ENCODE measurements around the gene PRKCE.
"Not testable (repeated sequence)": the region's sequence is repeated elsewhere in the genome, so short reads cannot be mapped to it uniquely, and the experiment has no call there.

PRKCE gene

DNA sequence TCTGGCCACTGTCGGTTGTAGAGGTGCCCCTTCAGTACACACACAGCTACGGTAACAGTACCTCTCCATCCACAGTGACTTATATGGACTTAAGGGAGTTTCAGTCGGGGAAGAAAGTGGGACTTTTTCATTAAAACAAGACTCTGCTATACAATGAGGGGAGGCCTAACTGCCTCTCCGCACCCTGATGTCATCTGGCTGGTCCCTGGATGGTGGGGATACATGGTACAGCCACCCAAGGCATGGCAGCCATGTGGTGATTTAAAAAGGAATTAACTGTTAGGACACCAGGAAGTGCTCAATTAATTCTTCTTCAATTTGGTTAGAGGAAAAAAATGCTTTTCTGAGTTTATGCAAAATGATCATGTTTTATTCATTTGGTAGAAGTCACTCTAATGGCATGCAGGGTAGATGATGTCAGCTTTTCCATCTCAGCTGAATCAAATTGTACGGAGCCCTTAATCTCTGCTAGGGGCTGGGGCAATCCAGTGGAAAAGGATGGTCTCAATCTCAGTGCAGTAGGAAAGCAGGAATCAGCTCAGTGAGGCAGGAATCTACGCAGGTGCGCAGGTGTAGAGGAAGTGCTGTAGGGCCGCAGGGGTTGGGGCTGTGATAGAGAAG, 243.9 kb downstream of the PRKCE start:
- DNase-seq = no peak

DNA sequence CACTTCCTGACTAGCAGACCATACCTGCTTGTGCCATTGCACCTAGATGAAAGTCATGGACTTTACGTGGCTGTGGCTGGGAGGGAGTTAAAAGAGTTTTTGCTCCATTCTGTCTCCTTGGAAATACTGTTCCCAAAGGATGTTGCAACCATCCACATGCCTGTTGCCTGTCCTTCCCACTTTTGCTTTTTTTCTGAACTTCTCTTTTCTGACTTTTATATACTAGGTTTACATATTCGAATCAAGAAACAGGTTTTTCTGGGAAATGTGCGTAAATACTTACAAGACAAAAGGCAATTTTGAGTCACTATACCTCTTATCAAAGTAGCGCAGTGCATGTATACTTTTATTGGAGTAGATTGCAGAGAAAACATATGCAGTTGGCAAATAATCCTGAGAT, 244.8 kb downstream of the PRKCE start:
- DNase-seq = no peak

DNA sequence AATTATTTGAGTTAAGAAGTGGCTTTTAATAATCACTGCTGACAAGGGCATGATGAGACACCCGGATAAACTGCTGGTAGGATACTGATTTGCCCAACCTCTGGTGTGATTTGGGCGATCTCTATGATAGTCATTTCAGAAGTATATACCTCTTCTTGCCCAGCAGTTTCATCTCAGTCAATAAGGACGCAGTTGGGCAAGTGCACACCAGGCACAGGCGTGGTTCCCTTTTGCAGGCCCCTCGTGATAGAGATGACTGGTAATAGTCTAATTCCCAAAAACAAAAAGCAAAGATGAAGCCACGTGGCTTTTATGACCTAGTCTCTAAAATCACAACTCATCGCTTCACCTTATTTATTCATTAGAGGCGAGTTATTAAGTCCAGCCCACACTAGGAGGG, 246.4 kb downstream of the PRKCE start:
- no peak for DNase-seq

DNA sequence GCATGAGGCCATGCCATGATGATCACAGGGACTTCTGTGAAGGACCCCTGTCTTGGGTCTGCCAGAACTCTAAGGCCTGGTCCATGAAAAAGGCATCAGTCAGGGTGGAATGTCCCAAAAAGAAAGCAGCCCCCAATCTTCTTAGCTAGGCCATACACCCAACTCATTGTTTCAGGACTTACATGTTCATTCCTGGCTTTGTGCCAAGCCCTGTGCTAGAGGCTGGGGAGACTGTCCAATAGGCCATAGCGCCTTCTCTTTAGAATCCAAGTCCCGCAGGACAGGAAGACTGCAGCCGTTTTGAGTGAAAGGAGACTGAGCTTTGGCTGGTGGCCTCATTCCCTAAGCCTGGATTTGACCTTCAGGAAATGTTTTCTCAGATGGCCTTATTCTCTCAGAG, 247.3 kb downstream of the PRKCE start:
- no peak for DNase-seq

DNA sequence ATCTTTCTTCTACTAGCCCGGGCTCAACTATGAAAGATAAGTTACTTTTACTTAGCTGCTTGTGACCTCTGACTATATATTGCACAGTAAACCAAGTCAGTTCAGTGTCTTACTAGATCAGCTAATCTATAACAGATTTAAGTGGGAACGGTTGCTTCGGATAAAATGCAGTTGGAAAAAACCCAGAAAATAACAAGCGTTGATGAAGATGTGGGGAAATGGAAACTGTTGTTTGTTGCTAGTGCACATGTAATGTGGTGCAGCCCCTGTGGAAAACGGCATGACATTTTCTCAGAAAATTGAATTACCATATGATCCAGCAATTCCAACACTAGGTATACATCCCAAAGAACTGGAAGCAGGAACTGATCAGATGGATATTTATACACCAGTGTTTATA, 248.5 kb downstream of the PRKCE start:
- no peak for DNase-seq

DNA sequence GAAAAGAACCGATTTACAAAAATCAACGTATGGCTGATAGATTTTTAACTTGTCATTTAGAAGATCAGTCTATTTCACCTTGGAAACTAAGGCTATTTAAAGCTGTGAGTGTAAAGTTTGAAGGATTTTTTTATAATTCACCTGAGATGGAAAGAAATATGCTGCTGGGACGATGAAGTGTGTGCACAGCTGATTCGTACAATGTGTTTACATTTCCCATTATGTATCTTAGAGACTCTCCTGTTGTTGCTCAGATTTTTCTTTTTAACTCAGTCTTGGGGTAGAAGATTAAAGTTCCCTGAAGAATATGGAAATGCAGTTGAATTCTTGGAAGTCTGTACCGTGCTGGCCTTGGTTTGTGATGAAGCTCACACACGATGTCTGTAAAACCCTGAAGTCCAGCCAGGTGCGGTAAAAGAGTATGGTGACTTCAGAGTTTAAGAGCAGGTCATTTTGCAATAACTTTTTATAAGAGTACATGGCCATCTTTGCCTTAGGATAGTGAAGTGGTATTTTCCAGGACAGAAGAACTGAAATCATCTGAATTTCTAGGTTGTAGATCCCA, 250.1 kb downstream of the PRKCE start:
- no peak for DNase-seq

DNA sequence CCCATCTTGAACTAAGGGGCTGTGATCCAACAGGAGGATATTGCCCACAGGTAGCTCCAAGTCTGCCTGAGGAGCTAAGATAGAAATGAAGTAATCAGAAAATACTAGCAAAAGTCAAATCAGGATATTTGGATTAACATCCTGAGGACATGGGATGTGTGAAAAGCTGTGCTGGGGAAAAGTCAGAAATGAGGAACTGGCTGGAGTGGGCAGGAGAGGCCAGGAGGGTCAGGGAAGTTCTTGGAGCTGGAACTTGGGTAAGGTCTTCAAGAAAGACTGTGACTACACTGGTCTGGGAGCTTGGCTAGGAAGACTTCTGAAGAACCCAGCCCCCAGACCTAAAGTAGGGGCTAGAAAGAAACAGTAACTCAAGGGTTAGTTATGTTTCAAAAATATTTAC, 250.9 kb downstream of the PRKCE start:
- no peak for DNase-seq

DNA sequence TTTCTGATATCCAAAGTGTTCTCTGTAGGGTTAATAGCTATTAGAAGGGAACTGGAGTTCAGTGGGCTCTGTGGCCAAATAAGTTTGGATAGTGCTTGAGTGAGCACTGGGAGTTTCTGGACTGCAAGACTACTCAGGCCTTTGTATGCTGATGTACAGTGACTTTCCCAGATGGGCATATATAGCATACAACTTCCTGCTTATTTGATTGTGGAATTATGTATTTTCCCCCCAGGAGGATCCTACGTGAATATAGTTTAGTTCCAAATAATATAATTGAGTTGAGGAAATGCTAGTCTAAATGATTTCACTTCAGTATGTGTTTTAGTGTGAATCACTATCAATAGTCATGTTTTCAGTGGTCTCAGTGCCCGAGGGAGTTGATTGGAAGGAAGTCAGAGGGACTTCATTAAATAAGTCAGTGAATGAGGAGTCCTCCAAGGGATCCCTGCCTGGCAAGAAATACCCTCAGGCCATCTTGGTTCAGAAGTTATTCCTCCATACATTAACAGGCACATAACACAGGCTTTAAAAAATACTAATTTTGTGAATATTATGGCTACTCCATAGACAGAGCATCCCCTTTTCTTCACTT, 251.4 kb downstream of the PRKCE start:
- DNase-seq = no peak

DNA sequence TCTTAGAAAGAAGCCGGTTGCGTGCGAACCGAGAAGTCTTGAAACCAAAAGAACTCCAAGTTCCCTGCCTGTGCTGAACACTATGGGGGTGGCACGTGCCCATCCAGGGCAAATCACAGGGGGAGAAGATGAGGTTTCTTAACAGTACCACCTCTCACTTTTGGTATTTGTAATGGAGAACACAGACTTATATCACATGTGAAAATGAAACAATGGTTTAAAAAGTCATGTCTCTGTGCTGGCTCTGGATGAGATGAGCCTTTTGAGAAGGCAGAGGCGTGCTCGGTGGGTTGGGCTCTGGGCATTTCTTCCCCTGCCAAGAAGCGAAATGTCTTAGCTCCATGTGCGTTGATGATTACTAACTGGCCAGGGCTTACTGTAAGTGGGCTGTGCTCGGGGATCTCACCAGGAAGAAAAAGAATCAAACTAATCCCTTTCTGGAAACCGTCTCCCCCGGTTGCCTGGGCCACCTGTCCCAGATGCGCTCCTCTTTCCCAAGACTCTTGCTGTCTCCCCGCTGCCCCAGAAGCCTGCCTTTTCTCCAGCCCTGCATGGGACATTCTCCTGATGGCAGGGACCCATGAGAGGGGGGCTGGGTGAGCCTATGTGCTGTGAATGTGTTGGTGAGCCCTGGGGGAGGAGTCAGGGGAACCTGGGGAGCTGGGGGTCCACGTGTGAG, 252.9 kb downstream of the PRKCE start:
- DNase-seq = no peak

DNA sequence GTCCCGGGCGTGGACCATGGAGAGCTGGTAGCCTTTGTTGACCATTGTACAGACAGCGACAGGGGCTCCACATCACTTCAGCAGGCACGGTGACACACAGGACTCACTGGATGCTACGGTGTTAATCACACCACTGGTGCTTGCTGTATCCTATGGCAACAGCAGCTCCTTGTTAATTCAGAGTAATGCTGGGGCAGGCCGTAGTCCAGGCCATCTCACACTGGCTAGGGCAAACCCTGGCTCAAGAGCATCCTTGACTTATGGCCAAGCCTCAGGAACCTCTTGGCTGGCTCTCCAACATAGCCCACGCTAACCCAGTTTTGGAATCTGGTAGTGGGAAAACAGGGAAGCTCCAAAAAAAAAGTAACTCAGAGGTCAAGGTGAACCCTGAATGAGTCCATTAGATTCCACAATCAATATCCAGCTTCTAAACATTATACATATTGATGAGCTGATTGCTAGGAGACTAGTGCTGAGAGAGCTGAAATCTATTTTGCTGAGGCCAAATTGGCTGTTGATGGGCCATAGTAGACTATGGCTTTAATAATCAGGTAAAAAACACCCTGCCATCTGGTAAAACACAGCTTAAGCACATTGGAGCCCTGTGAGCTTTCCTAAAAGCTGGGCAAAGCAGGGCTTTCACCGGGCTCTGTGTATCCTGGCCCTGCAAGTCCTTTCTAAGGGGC, 253.6 kb downstream of the PRKCE start:
- no peak for DNase-seq

DNA sequence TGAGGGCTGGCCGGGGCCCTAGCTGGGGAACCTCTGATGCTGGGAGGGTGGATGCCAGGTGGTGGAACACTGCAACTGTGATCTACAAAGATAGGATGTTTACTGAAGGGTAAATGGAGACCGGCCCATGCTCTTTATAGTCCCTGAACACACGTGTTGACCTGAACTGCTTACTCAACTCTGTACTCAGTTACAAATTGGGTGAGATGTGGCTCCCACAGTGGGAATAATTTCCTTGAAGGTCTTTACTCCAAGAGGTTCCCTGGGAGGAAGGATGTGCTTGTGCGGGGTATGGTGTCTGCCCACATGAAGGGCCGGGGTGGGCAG, 254.1 kb downstream of the PRKCE start:
- DNase-seq = no peak

DNA sequence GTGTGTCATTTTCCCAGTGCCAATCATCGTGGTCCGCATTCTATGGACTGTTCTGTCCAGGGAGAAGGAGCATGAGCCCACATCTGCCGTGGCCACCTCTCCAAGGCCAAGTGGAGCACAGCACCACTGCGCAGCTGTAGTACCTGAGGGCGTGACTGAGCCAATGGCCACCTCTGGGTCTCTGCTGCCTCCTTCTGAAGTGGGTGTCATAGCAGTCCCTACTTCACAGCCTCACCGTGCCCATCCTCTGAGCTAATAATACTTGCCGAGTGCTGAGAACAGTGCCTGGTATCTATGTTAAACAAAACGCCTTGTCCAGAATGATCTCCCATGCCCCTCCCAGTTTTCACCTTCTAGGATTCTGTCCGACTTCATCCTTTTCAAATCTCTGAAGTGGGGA, 256.1 kb downstream of the PRKCE start:
- DNase-seq = no peak

DNA sequence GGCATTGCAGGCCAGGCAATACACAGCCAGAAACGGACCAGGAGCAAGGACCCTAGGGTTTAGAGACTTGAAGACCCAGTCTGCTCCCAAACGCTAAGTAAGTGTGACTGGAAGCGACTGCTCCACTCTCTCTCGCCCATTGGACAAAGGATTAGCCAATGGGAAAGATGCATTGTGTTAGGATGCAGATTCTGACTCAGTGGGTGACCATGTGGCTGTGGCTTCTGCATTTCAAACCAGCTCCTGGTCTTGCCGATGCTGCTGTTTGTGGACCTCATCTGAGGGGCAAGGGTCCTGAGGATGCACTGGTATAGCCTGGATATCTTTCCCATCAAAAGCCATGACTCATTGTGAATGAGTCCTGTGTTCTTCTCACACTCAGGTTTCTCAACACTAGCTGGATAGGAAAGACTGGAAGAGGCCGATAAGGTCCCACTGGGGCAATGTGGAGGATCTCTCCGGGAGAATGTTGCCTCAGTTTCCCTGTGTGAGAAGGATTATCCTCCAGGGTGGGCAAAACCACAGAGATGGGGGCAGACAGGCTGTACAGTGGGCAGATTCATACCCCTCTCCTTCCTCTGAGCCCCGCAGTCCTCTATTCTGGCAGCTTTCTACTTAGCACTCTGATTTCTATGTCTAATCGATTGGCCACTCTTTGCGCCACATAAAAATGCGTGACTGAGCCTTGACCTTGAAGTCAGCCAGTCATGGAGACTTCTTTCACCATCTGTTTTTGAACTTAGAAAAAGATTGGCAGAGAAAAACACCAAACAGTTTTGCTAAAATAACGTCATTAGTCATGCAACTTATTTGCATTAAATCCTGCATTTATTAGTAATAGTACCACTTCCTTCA, 257.1 kb downstream of the PRKCE start:
- no peak for DNase-seq

DNA sequence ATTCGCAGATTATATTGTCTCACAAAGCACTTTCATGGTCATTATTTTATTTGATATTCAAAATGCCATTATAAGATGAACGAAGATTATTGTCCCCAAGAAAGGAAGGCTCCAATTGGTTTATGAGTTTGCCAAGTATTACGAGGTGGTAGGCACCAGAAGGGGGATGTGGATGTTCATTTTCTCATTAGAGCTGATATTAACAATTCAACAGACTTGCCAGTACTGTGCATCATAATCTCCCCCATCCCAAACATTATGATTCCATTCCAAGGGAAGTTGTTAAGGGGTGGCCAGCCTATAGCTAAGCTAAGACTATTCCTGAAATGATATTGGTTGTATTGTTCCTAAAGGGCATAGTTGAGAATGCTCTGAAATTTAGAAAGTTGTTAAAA, 257.7 kb downstream of the PRKCE start:
- DNase-seq = no peak

DNA sequence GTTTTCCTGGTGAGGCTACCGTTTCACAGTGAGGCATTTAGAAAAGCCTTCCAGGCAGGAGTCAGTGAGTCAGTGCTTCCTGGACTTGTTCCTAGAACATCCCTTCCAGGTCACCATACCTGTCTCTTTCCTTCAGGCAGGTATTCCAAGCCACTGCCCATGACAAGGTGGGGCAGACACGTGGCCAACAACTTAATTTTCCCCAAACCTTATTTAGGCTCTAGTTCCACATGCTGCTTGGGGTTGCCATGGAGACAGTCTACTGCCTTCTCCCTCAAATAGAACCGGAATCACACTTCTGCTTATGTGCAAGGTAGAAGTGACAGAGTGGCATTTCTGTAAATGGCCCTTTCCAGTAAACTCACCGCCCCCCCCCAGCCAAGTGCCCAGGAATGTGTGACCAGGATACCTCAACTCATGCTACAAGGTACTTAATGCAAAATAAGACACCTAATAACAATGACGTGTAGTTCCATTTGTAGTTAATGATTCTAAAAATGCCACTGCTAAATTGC, 258.3 kb downstream of the PRKCE start:
- DNase-seq = no peak

DNA sequence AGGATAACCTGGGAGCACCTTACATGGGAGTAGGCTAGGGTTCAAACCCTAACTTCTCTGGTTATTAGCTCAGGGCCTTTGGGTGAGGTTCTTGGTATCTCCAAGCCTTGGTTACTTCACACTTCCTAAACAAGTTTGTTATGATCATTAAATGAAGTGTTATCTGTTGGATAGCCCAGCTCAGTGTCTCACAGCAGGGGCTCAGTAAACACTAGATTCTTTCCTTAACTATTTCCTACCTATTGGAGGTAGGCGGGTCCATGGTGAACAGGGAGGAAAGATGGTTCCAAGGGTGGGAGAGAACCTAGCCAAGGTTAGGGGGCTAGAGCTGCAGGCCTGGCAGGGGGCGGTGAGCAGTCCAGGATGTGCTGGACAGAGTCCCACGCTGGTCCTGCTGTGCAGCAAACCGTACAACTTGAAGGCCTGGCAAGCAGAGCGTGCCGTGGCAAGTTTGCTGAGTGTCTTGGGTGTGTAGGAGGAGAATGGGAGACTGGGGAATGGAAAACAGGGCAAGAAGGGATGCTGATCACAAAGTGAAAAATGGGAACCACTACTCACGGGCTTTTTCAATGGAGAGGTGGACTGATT, 259.1 kb downstream of the PRKCE start:
- DNase-seq = no peak

DNA sequence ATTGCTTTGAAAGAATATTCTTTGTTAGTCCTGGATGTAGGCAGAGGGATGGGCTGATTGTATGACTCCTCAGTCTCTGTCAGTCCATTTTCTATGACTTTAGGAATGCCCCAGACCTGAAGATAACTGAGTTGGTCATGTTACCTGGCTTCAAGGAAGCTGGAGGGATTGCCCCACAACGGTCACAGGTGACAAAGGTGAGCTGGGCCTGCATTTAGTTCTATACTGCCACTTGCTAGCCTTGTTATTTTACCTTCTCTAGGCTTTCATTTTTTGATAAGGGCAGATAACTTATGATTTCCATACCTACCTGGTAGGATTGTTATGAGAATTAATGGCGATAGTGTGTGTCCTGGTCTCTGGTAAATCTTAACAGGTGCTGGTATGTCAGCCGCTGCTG, 260.1 kb downstream of the PRKCE start:
- DNase-seq = no peak

DNA sequence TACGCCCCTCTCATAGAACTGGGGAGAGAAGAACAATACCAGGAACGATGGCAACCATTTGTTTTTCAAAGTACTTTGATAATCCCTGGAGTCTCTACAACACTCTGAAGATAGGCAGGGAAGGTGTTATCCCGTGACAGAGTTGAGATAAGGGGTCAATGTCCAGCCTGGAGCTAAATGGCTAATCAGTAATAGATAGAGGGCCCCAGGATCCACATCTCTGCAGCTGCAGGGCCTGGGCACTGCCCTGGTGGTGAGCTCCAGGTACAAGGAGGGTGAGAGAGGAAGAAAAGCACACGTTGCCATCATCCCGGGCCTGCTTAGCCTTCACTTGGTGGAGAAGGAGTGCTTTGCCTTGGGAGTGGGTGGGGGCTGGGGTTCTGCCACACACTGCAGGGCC, 260.6 kb downstream of the PRKCE start:
- no peak for DNase-seq

DNA sequence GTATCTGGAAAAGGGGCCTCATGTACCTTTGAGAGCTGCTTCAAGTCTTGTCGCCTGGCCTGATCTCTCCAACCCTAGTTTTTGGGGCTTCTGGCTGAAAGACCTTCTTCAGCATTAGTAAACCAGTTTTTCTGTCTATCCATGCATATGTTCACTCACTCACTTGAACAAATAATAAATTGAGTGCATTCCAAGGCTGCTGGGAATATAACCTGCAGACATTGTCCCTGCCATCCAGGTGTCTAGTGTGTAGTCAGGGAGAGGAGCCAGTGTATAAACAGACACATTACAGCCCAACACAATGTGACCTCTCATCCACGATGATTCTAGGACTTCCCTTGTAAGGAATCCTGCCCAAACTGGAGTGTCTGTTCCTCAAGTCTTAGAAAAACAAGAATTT, 262.1 kb downstream of the PRKCE start:
- DNase-seq = no peak

DNA sequence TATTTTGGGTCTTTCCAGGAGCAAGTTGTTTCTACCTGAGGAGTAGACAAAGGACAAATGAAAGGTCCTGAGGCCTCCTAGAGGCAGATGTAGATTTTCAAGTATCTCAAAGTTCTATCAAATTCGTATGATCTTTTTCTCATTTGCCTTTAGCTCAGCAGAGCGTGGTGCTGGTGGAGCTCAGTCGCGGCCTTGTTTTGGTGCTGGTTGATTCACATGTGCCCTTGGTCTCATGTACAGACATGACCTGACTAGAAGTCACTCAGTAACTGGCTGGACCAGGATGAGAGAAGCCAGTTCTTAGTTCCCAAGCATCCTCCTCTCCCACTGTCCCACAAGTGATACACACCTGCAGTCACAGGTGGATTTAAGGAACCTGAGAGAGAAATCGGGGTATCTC, 264.0 kb downstream of the PRKCE start:
- no peak for DNase-seq

DNA sequence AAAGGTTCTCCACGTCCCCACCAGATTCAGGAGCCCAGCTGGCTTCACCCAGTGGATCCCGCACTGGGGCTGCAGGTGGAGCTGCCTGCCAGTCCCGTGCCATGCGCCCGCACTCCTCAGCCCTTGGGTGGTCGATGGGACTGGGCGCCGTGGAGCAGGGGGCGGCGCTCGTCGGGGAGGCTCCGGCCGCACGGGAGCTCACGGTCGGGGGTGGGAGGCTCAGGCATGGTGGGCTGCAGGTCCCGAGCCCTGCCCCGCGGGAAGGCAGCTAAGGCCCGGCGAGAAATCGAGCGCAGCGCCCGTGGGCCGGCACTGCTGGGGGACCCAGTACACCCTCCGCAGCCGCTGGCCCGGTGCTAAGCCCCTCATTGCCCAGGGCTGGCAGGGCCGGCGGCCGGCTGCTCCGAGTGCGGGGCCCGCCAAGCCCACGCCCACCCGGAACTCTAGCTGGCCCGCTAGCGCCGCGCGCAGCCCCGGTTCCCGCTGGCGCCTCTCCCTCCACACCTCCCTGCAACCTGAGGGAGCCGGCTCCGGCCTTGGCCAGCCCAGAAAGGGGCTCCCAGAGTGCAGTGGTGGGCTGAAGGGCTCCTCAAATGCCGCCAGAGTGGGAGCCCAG, 266.2 kb downstream of the PRKCE start:
- not testable (repeated sequence) for DNase-seq
